Measurements from ENCODE around the gene IMMP2L.

Gene IMMP2L

DNA sequence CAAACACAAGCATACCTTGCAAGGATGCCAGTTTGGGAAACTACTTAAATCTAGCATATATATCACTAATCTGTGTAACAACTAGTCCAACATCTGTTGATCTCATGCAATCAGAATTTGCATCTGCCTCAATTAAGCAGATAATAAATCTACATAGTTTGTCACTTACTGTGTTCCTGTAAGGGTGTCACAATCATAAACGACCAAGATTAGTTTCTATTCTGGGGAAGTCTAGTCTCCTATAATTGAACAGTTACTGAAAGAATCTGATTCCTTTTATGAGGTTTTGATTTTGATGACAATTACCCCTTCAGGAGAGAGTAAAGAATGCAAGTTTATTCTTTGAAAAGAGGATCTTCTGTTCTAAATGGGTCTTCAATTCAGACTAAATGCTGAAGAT lies 556.8 kb downstream of the IMMP2L start:
- TF ChIP-seq, protein P1, sequence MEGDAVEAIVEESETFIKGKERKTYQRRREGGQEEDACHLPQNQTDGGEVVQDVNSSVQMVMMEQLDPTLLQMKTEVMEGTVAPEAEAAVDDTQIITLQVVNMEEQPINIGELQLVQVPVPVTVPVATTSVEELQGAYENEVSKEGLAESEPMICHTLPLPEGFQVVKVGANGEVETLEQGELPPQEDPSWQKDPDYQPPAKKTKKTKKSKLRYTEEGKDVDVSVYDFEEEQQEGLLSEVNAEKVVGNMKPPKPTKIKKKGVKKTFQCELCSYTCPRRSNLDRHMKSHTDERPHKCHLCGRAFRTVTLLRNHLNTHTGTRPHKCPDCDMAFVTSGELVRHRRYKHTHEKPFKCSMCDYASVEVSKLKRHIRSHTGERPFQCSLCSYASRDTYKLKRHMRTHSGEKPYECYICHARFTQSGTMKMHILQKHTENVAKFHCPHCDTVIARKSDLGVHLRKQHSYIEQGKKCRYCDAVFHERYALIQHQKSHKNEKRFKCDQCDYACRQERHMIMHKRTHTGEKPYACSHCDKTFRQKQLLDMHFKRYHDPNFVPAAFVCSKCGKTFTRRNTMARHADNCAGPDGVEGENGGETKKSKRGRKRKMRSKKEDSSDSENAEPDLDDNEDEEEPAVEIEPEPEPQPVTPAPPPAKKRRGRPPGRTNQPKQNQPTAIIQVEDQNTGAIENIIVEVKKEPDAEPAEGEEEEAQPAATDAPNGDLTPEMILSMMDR (IDR thresholded peaks at IDR 0.05) = no peak

DNA sequence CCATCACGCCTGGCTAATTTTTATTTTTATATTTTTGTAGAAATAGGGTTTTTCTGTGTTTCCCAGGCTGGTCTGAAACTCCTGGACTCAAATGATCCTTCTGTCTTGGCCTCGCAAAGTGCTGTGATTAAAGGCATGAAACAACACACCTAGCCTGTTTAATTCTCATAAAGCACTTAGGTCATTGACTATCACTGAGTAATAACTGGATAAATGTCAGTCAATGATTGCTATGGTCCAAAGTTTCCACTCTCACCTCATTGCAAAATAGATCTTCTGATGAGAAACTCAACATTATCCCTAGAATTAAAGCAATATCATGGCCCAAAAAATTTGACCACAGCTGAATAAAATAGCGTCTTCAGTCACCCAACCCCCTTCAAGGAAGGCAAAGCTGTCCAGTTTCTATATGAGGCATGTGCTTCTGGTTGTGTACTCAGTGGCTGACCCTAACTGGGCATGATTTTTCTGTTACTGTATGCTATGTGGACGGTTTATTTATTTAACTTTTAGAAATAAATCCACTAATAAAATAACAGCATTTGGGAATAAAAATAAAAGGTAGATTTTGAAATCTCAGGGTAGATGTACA lies 557.9 kb downstream of the IMMP2L start:
- TF ChIP-seq, protein P1 (IDR thresholded peaks at IDR 0.05) = no peak

DNA sequence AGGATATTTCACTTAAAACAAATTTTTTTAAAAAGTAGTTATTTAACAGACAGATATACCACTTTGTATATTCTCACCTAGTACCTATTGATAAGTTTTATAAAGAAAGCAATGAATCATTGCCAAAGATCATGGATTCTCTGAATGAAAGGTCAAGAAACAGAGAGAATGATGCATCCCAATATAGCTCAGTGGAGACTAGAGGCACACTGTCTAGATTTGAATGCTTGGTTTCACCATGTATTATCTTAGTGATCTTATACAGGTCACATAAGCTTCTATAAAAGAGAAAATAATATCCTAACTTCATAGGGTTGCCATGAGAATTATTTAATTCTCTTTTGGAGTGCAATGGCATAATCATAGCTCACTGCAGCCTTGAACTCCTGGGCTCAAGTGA lies 558.4 kb downstream of the IMMP2L start:
- TF ChIP-seq, protein P1 (IDR thresholded peaks at IDR 0.05) = no peak

DNA sequence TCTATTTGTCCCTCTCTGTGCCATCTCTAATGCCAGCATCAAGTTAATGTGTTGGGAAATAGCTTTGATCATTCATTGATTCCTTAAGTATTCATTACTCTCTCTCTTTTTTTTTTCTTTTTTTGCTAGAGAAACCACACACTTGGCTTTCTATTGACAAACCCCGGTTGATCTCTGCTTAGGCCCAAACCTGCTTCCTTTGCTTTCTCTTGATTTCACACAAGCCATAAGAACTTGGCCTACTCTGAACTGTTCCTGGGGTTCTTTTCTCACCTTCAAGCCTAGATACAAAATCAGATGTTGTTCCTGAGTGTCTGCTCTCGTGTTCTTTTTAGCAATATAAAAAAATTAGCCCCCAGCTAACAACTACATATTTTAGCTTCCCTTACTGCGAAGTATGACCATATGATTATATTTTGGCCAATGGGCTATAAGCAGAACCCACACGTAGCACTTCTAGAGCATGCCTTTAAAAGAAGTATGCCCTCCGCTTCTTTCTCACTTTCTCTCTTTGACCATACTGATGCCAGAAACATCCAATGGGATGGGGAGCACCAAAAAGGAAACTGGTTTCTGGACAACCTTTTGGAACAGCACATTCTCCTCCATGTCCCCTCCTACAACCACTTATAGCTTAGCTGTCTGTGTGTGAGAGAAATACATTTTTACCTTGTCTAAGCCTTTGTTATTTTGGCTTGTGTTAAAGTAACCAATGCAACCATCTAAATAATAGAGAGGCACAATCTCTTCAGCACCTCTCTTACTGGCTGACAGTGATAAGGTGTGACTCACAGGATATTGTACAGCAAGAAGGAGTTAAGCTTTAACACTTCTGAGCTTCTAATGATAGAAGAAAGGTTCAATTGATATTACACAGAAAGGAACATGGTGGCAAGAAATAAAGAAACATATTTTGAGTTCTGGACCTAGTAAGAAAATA lies 568.0 kb downstream of the IMMP2L start:
- TF ChIP-seq, protein P1 (IDR thresholded peaks at IDR 0.05) = no peak

DNA sequence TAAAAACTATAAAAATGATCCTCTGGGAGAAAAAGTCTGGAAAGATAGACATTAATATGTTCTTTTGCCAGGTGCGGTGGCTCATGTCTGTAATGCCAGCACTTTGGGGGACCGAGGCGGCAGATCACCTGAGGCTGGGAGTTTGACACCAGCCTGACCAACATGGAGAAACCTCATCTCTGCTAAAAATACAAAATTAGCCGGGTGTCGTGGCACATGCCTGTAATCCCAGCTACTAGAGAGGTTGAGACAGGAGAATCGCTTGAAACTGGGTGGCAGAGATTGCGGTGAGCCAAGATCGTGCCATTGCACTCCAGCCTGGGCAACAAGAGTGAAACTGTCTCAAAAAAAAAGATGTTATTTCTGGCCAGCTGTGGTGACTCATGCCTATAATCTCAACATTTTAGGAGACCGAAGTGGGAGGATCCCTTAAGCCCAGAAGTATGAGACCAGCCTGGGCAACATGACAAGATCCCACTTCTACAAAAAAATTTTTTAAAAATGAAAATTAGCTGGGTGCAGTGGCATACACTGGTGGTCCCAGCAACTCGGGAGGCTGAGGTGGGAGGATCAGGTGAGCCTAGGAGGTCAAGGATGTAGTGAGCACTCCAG lies 573.3 kb downstream of the IMMP2L start:
- TF ChIP-seq, protein P1 (IDR thresholded peaks at IDR 0.05) = no peak

DNA sequence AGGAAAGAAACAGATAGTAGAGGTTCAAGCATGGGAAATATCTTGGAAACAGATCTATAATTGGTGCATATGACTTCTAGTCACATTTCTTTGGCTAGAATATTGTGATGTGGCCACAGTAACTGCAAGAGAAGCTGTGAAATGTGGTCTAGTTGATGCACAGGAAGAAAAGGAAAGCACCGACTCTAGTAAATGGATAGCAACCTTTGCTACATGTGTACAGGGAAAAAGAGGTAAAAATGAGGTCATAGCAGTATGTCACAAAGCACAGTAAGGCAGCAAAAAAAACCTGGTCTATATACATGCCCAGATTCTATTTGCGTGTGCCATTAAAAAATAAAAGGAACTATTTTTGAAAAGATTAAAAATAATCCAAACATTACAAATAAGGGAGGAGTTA lies 573.9 kb downstream of the IMMP2L start:
- TF ChIP-seq, protein P1 (IDR thresholded peaks at IDR 0.05) = no peak

DNA sequence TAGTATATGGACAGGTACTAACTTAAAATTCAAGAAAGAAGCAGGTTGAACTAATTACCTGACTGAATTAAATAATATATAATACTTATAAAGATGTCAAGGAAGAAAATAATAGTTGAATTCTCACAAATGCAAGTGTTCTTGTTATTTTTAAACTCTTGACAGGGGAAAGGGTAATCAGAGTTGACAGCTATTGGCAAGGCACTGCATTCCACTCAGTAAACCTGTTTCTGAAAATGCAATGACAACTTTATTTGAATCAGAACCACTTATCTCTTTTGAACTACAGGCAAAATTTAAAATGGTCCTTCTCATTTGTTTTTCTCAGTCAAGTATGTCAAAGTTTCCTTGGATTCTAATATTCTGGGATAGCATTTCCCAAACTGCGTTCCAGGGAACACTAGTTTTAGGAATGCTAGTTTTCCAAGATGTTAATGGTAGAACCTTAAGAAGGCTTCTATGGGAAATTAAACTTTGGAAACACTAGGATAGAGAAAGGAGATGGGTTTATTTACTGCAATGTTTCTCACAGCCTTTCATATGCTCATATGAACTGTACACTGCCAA lies 575.1 kb downstream of the IMMP2L start:
- TF ChIP-seq, protein P1 (IDR thresholded peaks at IDR 0.05) = no peak
